Mesendoderm (in vitro differentiated cells): ENCODE data around the gene KIAA0753.
A peak's percentile ranks its signal among the peaks of the same experiment; 100 is the strongest.
"Not testable (repeated sequence)": the region's sequence is repeated elsewhere in the genome, so short reads cannot be mapped to it uniquely, and the experiment has no call there.

Experiments used
- DNase-seq: peaks from one replicate; pipeline ENCODE4 v3.0.0; 2013
- H2AK5ac ChIP-seq: 2 replicates; pipeline ENCODE4 v1.6.1; 2013; ENCODE audit warnings: low read length, inconsistent platforms
- H2BK120ac ChIP-seq: 2 replicates; pipeline ENCODE4 v1.6.1; 2013; ENCODE audit warnings: low read depth, mild to moderate bottlenecking, low read length, moderate library complexity, mixed read lengths
- H2BK15ac ChIP-seq: replicated peaks from 2 replicates; pipeline ENCODE4 v1.6.1; 2013; ENCODE audit warnings: low read depth, mild to moderate bottlenecking, moderate library complexity
- H2BK5ac ChIP-seq: 2 replicates; pipeline ENCODE4 v1.6.1; 2013; ENCODE audit warnings: low read length, inconsistent platforms
- H3K18ac ChIP-seq: 2 replicates; pipeline ENCODE4 v1.6.1; 2013; ENCODE audit warnings: mild to moderate bottlenecking, low read length, mixed read lengths
- H3K23ac ChIP-seq: one replicate; pipeline ENCODE4 v1.6.1; 2013; ENCODE audit warnings: low read length
- H3K27ac ChIP-seq: 2 replicates; pipeline ENCODE4 v1.5.1; 2013; ENCODE audit warnings: low read depth, mild to moderate bottlenecking, inconsistent platforms, low read length, moderate library complexity
- H3K27me3 ChIP-seq: 2 replicates; pipeline ENCODE4 v1.6.1; 2013; ENCODE audit warnings: low read length, control low read depth, mild to moderate bottlenecking, inconsistent platforms; ENCODE audit not compliant: insufficient read depth, poor library complexity
- H3K36me3 ChIP-seq: 2 replicates; pipeline ENCODE4 v1.6.1; 2013; ENCODE audit warnings: low read length, inconsistent platforms; ENCODE audit not compliant: control insufficient read depth, insufficient read depth
- H3K4ac ChIP-seq: one replicate; pipeline ENCODE4 v1.6.1; 2013; ENCODE audit warnings: low read depth, mild to moderate bottlenecking, low read length, moderate library complexity
- H3K4me1 ChIP-seq: 2 replicates; pipeline ENCODE4 v1.6.1; 2013; ENCODE audit warnings: low read depth, low read length, inconsistent platforms; ENCODE audit not compliant: control insufficient read depth
- H3K4me2 ChIP-seq: 2 replicates; pipeline ENCODE4 v1.6.1; 2013; ENCODE audit warnings: low read length
- H3K4me3 ChIP-seq: 2 replicates; pipeline ENCODE4 v1.5.1; 2013; ENCODE audit warnings: mild to moderate bottlenecking, low read length
- H3K56ac ChIP-seq: one replicate; pipeline ENCODE4 v1.6.1; 2013; ENCODE audit warnings: low read length
- H3K79me1 ChIP-seq: 2 replicates; pipeline ENCODE4 v1.6.1; 2013; ENCODE audit warnings: low read length, inconsistent platforms
- H3K79me2 ChIP-seq: 2 replicates; pipeline ENCODE4 v1.6.1; 2013; ENCODE audit warnings: mild to moderate bottlenecking, low read length; ENCODE audit not compliant: control insufficient read depth, insufficient read depth
- H3K9ac ChIP-seq: 2 replicates; pipeline ENCODE4 v1.6.1; 2013; ENCODE audit warnings: low read length, inconsistent platforms
- H4K5ac ChIP-seq: one replicate; pipeline ENCODE4 v1.6.1; 2013; ENCODE audit warnings: low read length
- H4K8ac ChIP-seq: one replicate; pipeline ENCODE4 v1.6.1; 2013; ENCODE audit warnings: low read depth, mild to moderate bottlenecking, control low read depth, low read length, moderate library complexity
- WGBS: extraction: QIAGEN DNeasy Blood & Tissue Kit; methylation state at CpG from one replicate; pipeline ENCODE4 v1.1.7; 2013; ENCODE audit warnings: low lambda C conversion rate, missing lambda C conversion rate; ENCODE audit not compliant: insufficient coverage; ENCODE audit errors: extremely low coverage; 5-methylcytosine and 5-hydroxymethylcytosine counted together

Gene KIAA0753

DNA sequence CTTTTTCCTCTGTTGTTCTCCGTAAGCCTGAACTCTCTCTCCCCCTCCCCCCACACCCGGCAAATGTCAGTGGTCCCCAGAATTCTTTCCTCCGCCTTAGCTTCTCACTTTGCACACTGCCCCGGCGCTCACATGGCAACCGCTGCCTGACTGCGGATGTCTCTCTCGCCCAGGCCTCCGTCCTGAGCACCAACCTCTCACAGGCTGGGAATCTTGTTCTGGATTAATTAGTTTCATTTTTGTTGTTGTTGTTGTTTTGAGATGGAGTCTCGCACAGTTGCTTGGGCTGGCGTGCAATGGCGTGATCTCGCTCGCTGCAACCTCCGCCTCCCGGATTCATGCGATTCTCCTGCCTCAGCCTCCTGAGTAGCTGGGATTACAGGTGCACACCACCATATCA lies 27.7 kb upstream of the KIAA0753 start:
- H3K4me3 ChIP-seq, result no peak overlapping the region
- H3K4me2 ChIP-seq, result no peak overlapping the region
- H3K79me1 ChIP-seq, result no peaks in the 10 kb centered on the region
- H3K27ac ChIP-seq, result no peak overlapping the region
- no peak overlapping the region for H3K9ac ChIP-seq
- no peak overlapping the region for H4K8ac ChIP-seq
- no peak overlapping the region for H2AK5ac ChIP-seq
- H2BK5ac ChIP-seq, result no peak overlapping the region
- H3K56ac ChIP-seq, result no peak overlapping the region
- H3K79me2 ChIP-seq, result no peaks in the 10 kb centered on the region
- DNase-seq, result no peak
- H3K4ac ChIP-seq, result no peak overlapping the region
- no peaks in the 10 kb centered on the region for H3K4me1 ChIP-seq
- H2BK120ac ChIP-seq, result no peak overlapping the region
- H3K23ac ChIP-seq, result no peak overlapping the region
- H3K18ac ChIP-seq, result no peak overlapping the region
- no peak overlapping the region for H2BK15ac ChIP-seq
- H3K27me3 ChIP-seq, result no peaks in the 10 kb centered on the region
- no peaks in the 10 kb centered on the region for H3K36me3 ChIP-seq
- WGBS, result no CpG with 5 or more reads among the region's 17 CpGs
- no peak overlapping the region for H4K5ac ChIP-seq

DNA sequence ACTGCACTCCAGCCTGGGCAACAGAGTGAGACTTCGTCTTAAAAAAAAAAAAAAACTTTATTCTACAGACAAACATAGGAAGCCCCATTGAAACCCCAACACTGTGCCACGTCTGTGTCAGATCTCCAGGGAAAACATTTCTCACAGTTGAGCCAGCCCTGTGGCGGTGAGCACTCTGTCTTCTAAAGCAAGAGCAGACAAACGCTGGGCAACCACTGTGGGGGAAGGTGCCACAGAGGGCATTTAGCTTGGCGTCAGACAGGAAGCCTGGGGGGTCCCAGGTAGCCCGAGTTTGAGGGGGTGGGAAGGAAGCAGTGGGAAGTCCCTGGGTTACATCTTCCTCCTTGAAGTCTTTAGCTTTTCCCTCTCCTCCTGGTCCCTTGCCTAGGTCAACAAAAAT lies 27.0 kb upstream of the KIAA0753 start:
- Histone ChIP-seq H2AK5ac (no peak overlapping the region), H2BK120ac (no peak overlapping the region), H4K5ac (no peak overlapping the region), H3K56ac (no peak overlapping the region), H3K27ac (no peak overlapping the region), H3K36me3 (no peaks in the 10 kb centered on the region), H3K4me1 (no peaks in the 10 kb centered on the region), H3K27me3 (no peaks in the 10 kb centered on the region), H3K23ac (no peak overlapping the region), H3K9ac (no peak overlapping the region), H3K79me1 (no peaks in the 10 kb centered on the region), H2BK5ac (no peak overlapping the region), H3K4ac (no peak overlapping the region), H4K8ac (no peak overlapping the region), H3K4me2 (no peak overlapping the region), H3K4me3 (no peak overlapping the region), H3K79me2 (no peaks in the 10 kb centered on the region), H3K18ac (no peak overlapping the region), H2BK15ac (no peak overlapping the region)
- DNase-seq, result no peak
- no CpG with 5 or more reads among the region's 6 CpGs for WGBS

DNA sequence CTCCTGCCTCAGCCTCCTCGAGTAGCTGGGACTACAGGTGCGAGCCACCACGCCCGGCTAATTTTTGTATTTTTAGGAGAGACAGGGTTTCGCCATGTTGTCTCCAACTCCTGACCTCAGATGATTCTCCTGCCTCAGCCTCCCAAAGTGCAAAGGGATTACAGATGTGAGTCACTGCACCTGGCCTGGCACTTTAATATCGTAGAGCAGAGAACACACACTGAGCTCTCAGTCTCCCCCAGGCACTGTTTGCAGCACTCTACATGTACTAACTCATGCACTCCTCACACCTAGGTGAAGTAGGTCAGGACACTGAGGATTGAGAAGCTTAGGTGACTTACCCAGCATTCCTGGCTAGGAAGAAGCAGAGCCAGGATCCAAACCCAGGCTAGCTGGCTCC lies 26.0 kb upstream of the KIAA0753 start:
- Histone ChIP-seq H4K5ac (no peak overlapping the region), H2BK15ac (no peak overlapping the region), H3K4me2 (no peak overlapping the region), H3K4ac (no peak overlapping the region), H3K36me3 (no peaks in the 10 kb centered on the region), H3K18ac (no peak overlapping the region), H3K27ac (no peak overlapping the region), H3K9ac (no peak overlapping the region), H3K27me3 (no peaks in the 10 kb centered on the region), H3K4me3 (no peak overlapping the region), H3K79me2 (no peaks in the 10 kb centered on the region), H2BK120ac (no peak overlapping the region), H2BK5ac (no peak overlapping the region), H3K79me1 (no peaks in the 10 kb centered on the region), H4K8ac (no peak overlapping the region), H3K23ac (no peak overlapping the region), H3K56ac (no peak overlapping the region), H2AK5ac (no peak overlapping the region), H3K4me1 (no peaks in the 10 kb centered on the region)
- no CpG with 5 or more reads among the region's 6 CpGs for WGBS
- no peak for DNase-seq

DNA sequence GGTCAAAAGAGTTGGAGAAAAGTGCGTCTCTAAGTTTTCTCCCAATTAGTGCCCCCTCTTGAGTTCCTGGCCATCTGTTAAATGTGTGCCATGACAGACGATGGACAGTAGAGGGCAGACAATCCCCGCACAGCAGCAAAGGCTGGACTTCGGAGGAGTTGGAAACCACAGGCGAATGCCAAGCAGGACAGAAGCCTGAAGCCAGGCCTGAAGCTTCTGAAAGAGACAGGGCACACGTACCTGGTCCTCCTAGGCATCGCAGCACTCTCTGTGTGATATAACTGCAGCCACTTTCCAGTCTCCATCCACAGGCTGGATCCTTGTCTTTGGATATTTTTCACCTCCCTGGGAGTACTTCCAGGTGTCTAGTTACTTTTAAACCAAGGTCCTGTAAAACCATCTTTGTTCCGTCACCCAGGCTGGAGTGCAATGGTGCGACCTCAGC lies 25.6 kb upstream of the KIAA0753 start:
- H2BK120ac ChIP-seq, result no peak overlapping the region
- no peak overlapping the region for H3K4ac ChIP-seq
- no peak overlapping the region for H4K8ac ChIP-seq
- H3K56ac ChIP-seq, result no peak overlapping the region
- no peak overlapping the region for H2AK5ac ChIP-seq
- DNase-seq, result peak; percentile 87
- no peak overlapping the region for H3K4me2 ChIP-seq
- no peak overlapping the region for H3K23ac ChIP-seq
- no peak overlapping the region for H3K18ac ChIP-seq
- WGBS, result no CpG with 5 or more reads among the region's 9 CpGs
- no peaks in the 10 kb centered on the region for H3K36me3 ChIP-seq
- H2BK15ac ChIP-seq, result no peak overlapping the region
- no peaks in the 10 kb centered on the region for H3K79me2 ChIP-seq
- H3K4me3 ChIP-seq, result no peak overlapping the region
- no peaks in the 10 kb centered on the region for H3K4me1 ChIP-seq
- no peak overlapping the region for H4K5ac ChIP-seq
- H2BK5ac ChIP-seq, result no peak overlapping the region
- H3K79me1 ChIP-seq, result no peaks in the 10 kb centered on the region
- no peak overlapping the region for H3K27ac ChIP-seq
- H3K27me3 ChIP-seq, result no peaks in the 10 kb centered on the region
- no peak overlapping the region for H3K9ac ChIP-seq

- H3K36me3 ChIP-seq, H3K23ac ChIP-seq, H3K27ac ChIP-seq, H3K27me3 ChIP-seq, H3K79me1 ChIP-seq, H3K4me3 ChIP-seq, H2AK5ac ChIP-seq, H4K8ac ChIP-seq, H2BK120ac ChIP-seq, H4K5ac ChIP-seq, H3K56ac ChIP-seq, H3K4me2 ChIP-seq, H2BK15ac ChIP-seq, H2BK5ac ChIP-seq, DNase-seq, H3K18ac ChIP-seq, H3K9ac ChIP-seq, H3K4ac ChIP-seq, H3K79me2 ChIP-seq, H3K4me1 ChIP-seq: not testable (repeated sequence)
- WGBS, result no CpG with 5 or more reads among the region's 14 CpGs
Measured at GRCh38 chr17:6663200-6663599, 22.7 kb upstream of the KIAA0753 start.

GRCh38 chr17:6661464-6661848 lies 20.9 kb upstream of the KIAA0753 start:
- Histone ChIP-seq H3K4ac (no peak overlapping the region), H2AK5ac (no peak overlapping the region), H3K18ac (no peak overlapping the region), H2BK5ac (no peak overlapping the region), H3K23ac (no peak overlapping the region), H3K36me3 (no peaks in the 10 kb centered on the region), H3K4me1 (no peaks in the 10 kb centered on the region), H2BK120ac (no peak overlapping the region), H4K8ac (no peak overlapping the region), H2BK15ac (no peak overlapping the region), H3K4me2 (no peak overlapping the region), H3K79me2 (no peaks in the 10 kb centered on the region), H3K79me1 (no peaks in the 10 kb centered on the region), H3K4me3 (no peak overlapping the region), H3K27me3 (no peaks in the 10 kb centered on the region), H3K56ac (no peak overlapping the region), H4K5ac (no peak overlapping the region), H3K9ac (no peak overlapping the region), H3K27ac (no peak overlapping the region)
- WGBS, result no CpG with 5 or more reads among the region's 2 CpGs
- DNase-seq, result no peak
